HepG2 (cell line): Measurements from ENCODE around the gene ARHGAP33. TPM values are rescaled to one million over a fixed set of nuclear protein-coding genes. Genes with fewer than 3 reads are reported as not detected.

ENCODE experiments used
- ATAC-seq: fragments of 200-7000 bp; cut with Tn5 transposase; 3 replicates; pipeline ENCODE4 v1.9.1; 2020; ENCODE audit warnings: mild to moderate bottlenecking, moderate library complexity
- BruUV-seq: library from RNA; stranded (reverse); fragments of 400-500 nt; replicated peaks from 2 replicates; lab custom pipeline; 2021; lab: Mats Ljungman, UMichigan
- CTCF ChIA-PET: fragments of 300-600 bp; formaldehyde crosslinking; extraction: SDS; loops from one replicate; lab custom pipeline; 2021; ENCODE audit warnings: low total read pairs, inconsistent platforms, low intra/inter-chr PET ratio; lab: Yijun Ruan, JAX
- POLR2A ChIA-PET: fragments of 350-600 bp; sonication (Branson Sonifier 250); formaldehyde crosslinking; loops from one replicate; lab custom pipeline; 2020; ENCODE audit warnings: antibody characterized with exemption, inconsistent platforms; lab: Yijun Ruan, JAX
- DNase-seq: peaks from one replicate; pipeline ENCODE4 v3.0.0-alpha.2; 2015; ENCODE audit warnings: low spot score
- FAIRE-seq: peaks from 3 replicates; lab custom pipeline; 2011; peaks lifted over from hg19 to GRCh38; lab: Jason Lieb, UNC
- H2AFZ ChIP-seq: one replicate; pipeline ENCODE4 v1.6.1; 2011; ENCODE audit warnings: low read length, inconsistent platforms
- H3K27ac ChIP-seq: fragments of 300-600 bp; 3 replicates; pipeline ENCODE4 v1.8.0; 2011; ENCODE audit warnings: mixed run types, mild to moderate bottlenecking, mixed read lengths, low read length, inconsistent platforms; ENCODE audit not compliant: insufficient read depth; ENCODE audit errors: extremely low read length
- H3K27me3 ChIP-seq, 2 experiments: fragments of 200-600 bp in 1 of 2; 2 replicates in 1 of 2; 3 replicates in 1 of 2; pipeline versions ENCODE4 v1.6.0 to v1.8.0; 2011; ENCODE audit warnings: low read length in 2 of 2, mild to moderate bottlenecking in 2 of 2, moderate library complexity in 2 of 2, inconsistent platforms in 1 of 2; ENCODE audit not compliant: insufficient read depth in 2 of 2, control insufficient read depth in 1 of 2
- H3K36me3 ChIP-seq, 2 experiments: fragments of 200-600 bp in 1 of 2; replicated peaks in 1 of 2; 2 replicates in 1 of 2; 3 replicates in 1 of 2; pipeline versions ENCODE4 v1.5.1 to v1.8.0; 2011; ENCODE audit warnings: low read length in 2 of 2, inconsistent platforms in 1 of 2; ENCODE audit not compliant: insufficient read depth in 2 of 2, control insufficient read depth in 1 of 2
- H3K4me1 ChIP-seq: 2 replicates; pipeline ENCODE4 v1.5.1; 2012; ENCODE audit warnings: low read length, inconsistent platforms; ENCODE audit not compliant: insufficient read depth
- H3K4me2 ChIP-seq: 2 replicates; pipeline ENCODE4 v1.6.0; 2011; ENCODE audit warnings: low read depth, low read length, inconsistent platforms
- H3K4me3 ChIP-seq, 3 experiments: fragments of 200-600 bp in 1 of 3; sonication (generic), shearing (Covaris generic) in 1 of 3; replicated peaks in 1 of 3; 2 replicates each; pipeline ENCODE4 v1.5.1; 2011 to 2016; ENCODE audit warnings: low read length in 3 of 3, inconsistent platforms in 2 of 3, low read depth in 2 of 3, mild to moderate bottlenecking in 2 of 3, control low read depth in 1 of 3, mixed read lengths in 1 of 3; ENCODE audit not compliant: insufficient read depth in 1 of 3
- H3K79me2 ChIP-seq: one replicate; pipeline ENCODE4 v1.6.1; 2011; ENCODE audit warnings: low read length, inconsistent platforms; ENCODE audit not compliant: insufficient read depth
- H3K9ac ChIP-seq: 2 replicates; pipeline ENCODE4 v1.6.0; 2011; ENCODE audit warnings: mild to moderate bottlenecking, low read depth, low read length, inconsistent platforms; ENCODE audit not compliant: insufficient read depth
- H3K9me3 ChIP-seq: 2 replicates; pipeline ENCODE4 v1.5.1; 2012; ENCODE audit warnings: mild to moderate bottlenecking, low read length
- H4K20me1 ChIP-seq: 2 replicates; pipeline ENCODE4 v1.6.0; 2011; ENCODE audit warnings: inconsistent platforms, mild to moderate bottlenecking, low read length, moderate library complexity; ENCODE audit not compliant: insufficient read depth
- AGO2 ChIP-seq: fragments of 200-400 bp; formaldehyde crosslinking; optimal IDR thresholded peaks from 2 replicates; pipeline ENCODE3; 2017; ENCODE audit warnings: mild to moderate bottlenecking, low read depth, low read length, moderate library complexity
- MTA3 ChIP-seq: sonication (generic); formaldehyde crosslinking; IDR thresholded peaks from 2 replicates; pipeline ENCODE4 v1.4.0; 2020; ENCODE audit warnings: missing genetic modification reagents
- RBM22 ChIP-seq: fragments of 200-400 bp; formaldehyde crosslinking; optimal IDR thresholded peaks from 2 replicates; pipeline ENCODE3; 2017; ENCODE audit warnings: mild to moderate bottlenecking, low read length, moderate library complexity
- ZNF503 ChIP-seq: sonication (generic); formaldehyde crosslinking; IDR thresholded peaks from 2 replicates; pipeline ENCODE4 v1.4.0; 2020; ENCODE audit warnings: missing genetic modification reagents
- WGBS: methylation state at CpG from one replicate; pipeline ENCODE4 v1.1.6; 2017; ENCODE audit warnings: low lambda C conversion rate; 5-methylcytosine and 5-hydroxymethylcytosine counted together
- in situ Hi-C: cut with HindIII; loops from 2 replicates; pipeline ENCODE4 v1.10.0; 2017; ENCODE audit warnings: low pct_unique_long_range_greater_than_20kb; ENCODE audit not compliant: extremely low pct_ligation_motif_present
- intact Hi-C: fragments of 100-400 bp; cut with micrococcal nuclease; formaldehyde crosslinking; loops from one replicate; pipeline ENCODE4 v1.10.0; 2022; ENCODE audit not compliant: unreplicated experiment
- polyA plus RNA-seq, 8 experiments: library from polyadenylated mRNA; depleted of rRNA in 3 of 8; stranded (reverse) in 7 of 8; unstranded in 1 of 8; fragments of >200 nt; fragmentation: Illumina TruSeq in 4 of 8; extraction: Trizol in 4 of 8; gene quantifications; 2 replicates each; pipeline versions ENCODE4 v1.2.1 to v1.2.3, GENCODE V29; 2011 to 2016; ENCODE audit warnings: low read depth in 4 of 8, missing spikeins in 1 of 8, mixed read lengths in 1 of 8; ENCODE audit not compliant: insufficient read depth in 1 of 8
- total RNA-seq, 5 experiments: library from RNA; depleted of rRNA; stranded (reverse); fragments of >200 nt; fragmentation: Illumina TruSeq; extraction: Trizol; gene quantifications; 2 replicates each; pipeline ENCODE4 v1.2.3, GENCODE V29; 2016; ENCODE audit warnings: low read depth in 1 of 5

The ARHGAP33 gene
- total and polyA plus RNA-seq, 2 of the 13 experiments (the other 11 are each of a cell fraction or from before 2014, with no cell fraction given), result 1.3 to 2.7 TPM

- no peak for TF ChIP-seq MTA3 (CRISPR knock-in tag)
- no peak for TF ChIP-seq ZNF503 (CRISPR knock-in tag)
Observed at GRCh38 chr19:35788205-35788960, 13.0 kb downstream of the ARHGAP33 start (continued).

- in situ Hi-C loops (no loop called here), intact Hi-C loops (no loop called here)
- ATAC-seq, result peak; percentile 1; the same call in 1 of the 3 replicates
- BruUV-seq, result no TSS peak
- Histone ChIP-seq H3K27ac (no peak overlapping the region), H3K36me3 (no peaks in the 10 kb centered on the region), H2AFZ (no peak overlapping the region), H3K4me1 (peaks cover 44% of the 10 kb centered on the region), H3K9ac (no peak overlapping the region), H4K20me1 (no peaks in the 10 kb centered on the region), H3K9me3 (no peaks in the 10 kb centered on the region), H3K4me3 (no peak overlapping the region), H3K79me2 (no peaks in the 10 kb centered on the region), H3K4me2 (no peak overlapping the region), H3K27me3 (peaks cover 0 to 4% of the 10 kb centered on the region in 2 experiments; a peak in 3 of 5 replicates)
- CTCF ChIA-PET, result no interaction called here
- TF ChIP-seq RBM22 (no peak), AGO2 (peak; percentile 31)
- no peak for DNase-seq
- 46% methylated on average over 2 of the region's 11 CpGs for WGBS
- POLR2A ChIA-PET, result interaction anchor here (0.9 to 1.5 kb wide), 3 partner anchors 23 to 151 kb away, joined by 3 to 6 read pairs (median 4); partner anchors contain the start of genes LIN37 and PRODH2
- FAIRE-seq, result no peak
Observed at GRCh38 chr19:35789195-35789977, 14.0 kb downstream of the ARHGAP33 start.
